DMS79 treated with DMSO at 0.1 percent for 48 hours (cell line): Measurements from ENCODE around the gene KLK10.
"Not testable (repeated sequence)": the region's sequence is repeated elsewhere in the genome, so short reads cannot be mapped to it uniquely, and the experiment has no call there.

Experiments
- DNase-seq: peaks from one replicate; lab custom pipeline; 2025; lab: John Stamatoyannopoulos, UW

The KLK10 gene

DNA sequence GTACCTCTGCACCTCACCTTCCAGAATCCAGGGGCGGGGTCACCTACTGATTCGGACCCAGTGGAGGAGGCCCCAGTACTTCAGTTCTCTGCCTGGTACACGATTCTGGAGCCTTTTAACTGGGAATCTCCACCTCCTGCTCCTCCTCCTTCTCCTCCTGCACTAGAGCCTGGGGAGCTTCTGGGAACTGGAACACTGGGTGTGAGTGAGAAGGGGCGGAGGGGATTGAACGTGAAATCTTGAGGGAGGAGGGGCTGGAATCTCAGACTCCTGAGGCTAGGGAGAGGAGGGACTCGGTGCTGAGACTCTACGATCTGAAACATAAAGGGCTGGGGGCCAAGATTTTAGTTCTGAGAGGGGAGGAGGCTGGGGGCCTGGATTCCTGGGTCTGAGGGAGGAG lies 18.0 kb downstream of the KLK10 start, which contains the start of gene KLK8:
TSS of gene KLK8 (minus strand) at position 90 of the 400 bp plus-strand sequence. CDS start 437 bp downstream, outside the sequence.
- no peak for DNase-seq

DNA sequence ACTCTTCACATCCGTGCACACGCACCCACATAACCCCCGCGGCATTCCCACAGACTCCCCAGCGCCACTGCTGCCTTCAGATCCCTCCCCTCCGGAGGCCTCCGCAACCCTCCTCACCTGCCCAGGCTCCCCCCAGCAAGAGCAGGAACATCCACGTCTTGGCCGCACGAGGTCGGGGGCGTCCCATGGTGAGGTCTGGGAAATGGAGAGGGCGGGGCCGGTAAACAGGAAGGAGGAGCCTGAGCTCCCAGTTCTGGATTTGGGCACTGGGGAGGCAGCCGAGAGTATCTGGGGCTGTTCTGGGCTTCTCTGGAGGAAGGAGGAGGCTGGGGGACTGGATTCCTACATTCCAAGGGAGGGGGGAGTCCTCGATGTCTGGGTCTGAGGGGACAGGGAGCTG lies 18.5 kb downstream of the KLK10 start:
- no peak for DNase-seq

- DNase-seq, result no peak
These were observed 19.1 kb downstream of the KLK10 start for GRCh38 chr19:51000426-51000825.

DNA sequence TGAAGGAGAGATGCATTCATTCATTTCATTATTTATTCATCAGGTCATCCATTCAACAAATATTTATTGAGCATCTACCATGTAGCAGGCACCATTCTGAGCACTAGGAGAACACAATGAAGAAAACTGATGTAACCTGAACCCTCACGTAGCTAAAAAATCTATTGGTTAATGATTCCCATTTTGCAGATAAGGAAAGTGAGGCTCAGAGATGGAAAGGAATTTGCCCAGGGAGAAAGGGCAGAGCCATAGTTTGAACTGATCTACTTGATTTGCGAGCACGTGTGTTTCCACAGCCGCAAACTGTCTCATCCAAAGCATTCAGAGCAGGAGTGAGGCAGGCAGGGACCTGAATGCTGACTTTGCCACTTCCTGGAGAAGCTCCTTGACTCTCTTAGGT lies 20.8 kb downstream of the KLK10 start:
- DNase-seq, result no peak

DNA sequence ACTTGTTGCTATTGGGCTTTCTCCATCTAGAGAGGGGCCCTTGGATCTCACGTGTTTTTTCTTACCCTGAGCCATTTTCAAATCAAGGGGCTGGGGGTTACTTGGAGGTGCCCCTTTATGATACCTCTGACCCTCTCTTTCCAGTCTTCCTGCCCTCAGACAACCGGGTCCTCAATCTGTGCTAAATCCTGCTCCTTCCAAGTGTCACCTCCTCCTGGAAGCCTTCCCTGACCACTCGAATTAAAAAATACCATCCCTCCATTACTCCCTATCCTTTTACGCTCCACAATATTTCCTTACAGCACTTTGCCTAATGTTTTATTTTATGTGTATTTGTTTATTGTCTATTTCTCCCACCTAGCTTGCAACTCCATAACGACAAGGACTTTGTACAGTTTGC lies 21.4 kb downstream of the KLK10 start:
- no peak for DNase-seq

DNA sequence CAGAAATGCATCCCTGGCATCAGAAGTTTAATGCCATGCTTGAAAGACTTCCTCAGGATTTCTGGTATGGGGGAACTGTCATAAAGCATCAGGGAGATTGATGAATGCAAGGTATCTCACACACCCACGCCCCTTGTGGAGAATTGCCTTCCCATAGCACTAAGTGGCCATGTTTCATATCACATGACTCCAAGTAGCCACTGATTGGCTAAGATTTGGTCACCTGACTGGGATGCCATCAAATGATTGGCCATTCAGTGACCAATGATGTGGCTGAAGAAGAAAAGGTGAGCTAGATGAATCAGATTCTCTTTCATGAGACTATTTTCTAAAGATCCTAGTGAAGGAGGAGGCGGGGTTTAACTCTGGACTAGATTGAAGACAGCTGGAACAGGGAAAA lies 25.4 kb downstream of the KLK10 start:
- no peak for DNase-seq

- DNase-seq, result no peak
These were observed 26.9 kb downstream of the KLK10 start for GRCh38 chr19:50992666-50993035.

DNA sequence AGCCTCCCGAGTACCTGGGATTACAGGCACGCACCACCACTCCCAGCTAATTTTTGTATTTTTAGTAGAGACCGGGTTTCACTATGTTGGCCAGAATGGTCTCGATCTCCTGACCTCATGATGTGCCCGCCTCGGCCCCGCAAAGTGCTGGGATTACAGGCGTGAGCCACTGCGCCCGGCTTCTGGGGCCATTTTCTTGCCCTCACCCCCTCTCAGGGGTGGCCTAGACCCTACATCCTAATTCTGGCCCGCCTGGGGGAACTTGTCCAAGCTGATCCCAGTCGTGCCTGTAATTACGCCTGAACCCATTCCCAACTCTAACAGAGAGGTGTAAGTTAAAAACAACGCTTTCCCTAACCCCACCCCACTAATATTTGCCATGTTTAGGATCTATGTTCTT lies 35.1 kb downstream of the KLK10 start:
- not testable (repeated sequence) for DNase-seq

- no peak for DNase-seq
These were observed 35.8 kb downstream of the KLK10 start, which contains the start of gene KLK7 for GRCh38 chr19:50983625-50984292. Gene KLK7, minus strand, starts transcription at chr19:50983917. Its CDS starts 1,518 bp downstream, at chr19:50982399.

DNA sequence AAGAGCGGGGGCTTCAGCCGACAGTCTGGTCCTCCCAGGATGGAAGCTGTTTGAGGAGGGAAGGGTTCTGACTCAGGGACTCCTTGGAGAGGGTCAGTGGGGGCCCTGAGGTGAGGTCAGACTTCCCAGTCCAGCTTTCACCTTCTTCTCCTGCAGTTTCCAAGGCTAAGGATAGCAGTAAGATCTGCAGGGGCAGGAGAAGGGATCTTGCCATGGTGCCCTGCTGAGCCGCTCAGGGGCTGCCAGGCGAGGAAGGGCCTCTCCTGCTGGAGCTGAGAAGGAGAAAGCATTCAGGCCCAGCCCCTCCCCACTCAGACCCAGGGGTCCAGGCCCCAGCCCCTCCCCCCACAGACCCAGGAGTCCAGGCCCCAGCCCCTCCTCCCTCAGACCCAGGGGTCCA lies 37.3 kb downstream of the KLK10 start:
- DNase-seq, result no peak

GRCh38 chr19:50981587-50982146 lies 37.8 kb downstream of the KLK10 start:
- DNase-seq, result no peak

DNA sequence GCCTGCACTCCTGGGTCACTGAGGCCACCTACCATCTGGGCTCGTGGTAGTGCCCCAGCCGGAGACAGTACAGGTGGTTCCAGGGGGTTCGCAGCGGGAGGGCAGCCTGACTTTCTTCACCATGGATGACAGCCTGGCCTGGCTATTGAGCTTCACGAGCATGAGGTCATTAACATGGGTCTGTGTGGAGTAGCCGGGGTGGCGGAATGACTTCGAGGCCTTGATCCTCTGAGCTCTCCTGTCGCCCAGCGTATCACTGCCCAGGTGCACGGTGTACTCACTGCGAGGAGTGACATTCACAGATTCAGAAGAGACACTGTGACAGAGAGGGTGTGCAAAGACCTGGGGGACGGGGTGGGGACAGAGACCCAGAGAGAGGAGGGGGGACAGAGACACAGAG lies 39.3 kb downstream of the KLK10 start:
- DNase-seq, result no peak

- DNase-seq, result no peak
These were observed 39.8 kb downstream of the KLK10 start for GRCh38 chr19:50979758-50980157.

- no peak for DNase-seq
These were observed 40.6 kb downstream of the KLK10 start for GRCh38 chr19:50978772-50979390.

- DNase-seq, result no peak
These were observed 41.9 kb downstream of the KLK10 start for GRCh38 chr19:50977626-50978025.

DNA sequence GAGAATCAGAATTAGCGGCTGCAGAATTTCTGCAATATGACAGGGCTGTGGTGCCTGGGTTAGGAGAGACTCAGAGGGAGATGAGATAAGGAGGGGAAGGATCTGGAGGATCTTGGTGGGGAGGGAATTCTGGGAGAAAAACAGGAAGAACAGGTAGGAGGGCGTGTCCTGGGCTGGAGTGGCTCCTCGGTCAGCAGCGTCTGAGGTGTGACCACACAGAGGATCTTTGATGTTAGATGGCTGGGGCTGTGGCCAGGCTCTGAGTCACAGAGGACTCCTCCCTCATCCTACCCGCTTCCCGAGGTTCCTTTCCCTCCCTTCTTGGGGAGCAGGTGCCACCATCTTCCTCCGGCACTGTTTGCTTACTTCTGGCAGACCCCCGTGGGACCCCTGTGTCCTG lies 43.7 kb downstream of the KLK10 start:
- DNase-seq, result no peak

DNA sequence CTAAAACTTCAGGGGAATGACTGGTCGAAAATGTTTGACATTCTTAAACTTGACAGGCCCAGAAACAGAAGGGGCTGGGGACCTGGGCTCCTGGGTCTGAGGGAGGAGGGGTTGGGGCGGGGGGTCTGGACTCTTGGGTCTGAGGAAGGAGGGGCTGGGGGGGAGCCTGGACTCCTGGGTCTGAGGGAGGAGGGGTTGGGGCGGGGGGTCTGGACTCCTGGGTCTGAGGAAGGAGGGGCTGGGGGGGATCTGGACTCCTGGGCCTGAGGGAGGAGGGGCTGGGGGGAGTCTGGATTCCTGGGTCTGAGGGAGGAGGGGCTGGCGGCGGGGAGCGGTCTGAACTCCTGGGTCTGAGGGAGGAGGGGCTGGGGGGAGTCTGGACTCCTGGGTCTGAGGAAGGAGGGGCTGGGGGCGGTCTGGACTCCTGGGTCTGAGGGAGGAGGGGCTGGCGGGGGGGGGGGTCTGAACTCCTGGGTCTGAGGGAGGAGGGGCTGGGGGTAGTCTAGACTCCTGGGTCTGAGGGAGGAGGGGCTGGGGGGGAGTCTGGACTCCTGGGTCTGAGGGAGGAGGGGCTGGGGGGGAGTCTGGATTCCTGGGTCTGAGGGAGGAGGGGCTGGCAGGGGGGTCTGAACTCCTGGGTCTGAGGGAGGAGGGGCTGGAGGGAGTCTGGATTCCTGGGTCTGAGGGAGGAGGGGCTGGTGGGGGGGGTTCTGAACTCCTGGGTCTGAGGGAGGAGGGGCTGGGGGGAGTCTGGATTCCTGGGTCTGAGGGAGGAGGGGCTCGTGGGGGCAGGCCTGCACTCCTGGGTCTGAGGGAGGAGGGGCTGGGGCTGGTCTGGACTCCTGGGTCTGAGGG lies 44.6 kb downstream of the KLK10 start:
- DNase-seq, result no peak

GRCh38 chr19:50972795-50973376 lies 46.6 kb downstream of the KLK10 start:
- no peak for DNase-seq

DNA sequence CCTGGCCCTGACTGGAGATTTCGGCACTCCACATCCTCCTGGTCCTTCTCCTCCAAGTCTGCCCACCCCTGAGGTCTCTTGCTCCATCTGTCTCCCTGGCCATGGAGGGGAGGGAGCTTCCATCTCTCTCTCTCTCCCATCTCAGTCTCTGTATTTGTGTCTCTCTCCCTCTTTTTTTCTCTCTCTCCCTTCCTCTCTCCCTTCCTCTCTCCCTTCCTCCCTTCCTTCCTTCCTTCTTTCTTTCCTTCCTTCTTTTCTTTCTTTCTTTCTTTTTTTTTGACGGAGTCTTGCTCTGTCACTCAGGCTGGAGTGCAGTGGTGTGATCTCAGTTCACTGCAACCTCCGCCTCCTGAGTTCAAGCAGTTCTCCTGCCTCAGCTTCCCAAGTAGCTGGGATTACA lies 49.7 kb downstream of the KLK10 start:
- DNase-seq, result not testable (repeated sequence)

GRCh38 chr19:50969413-50969760 lies 50.1 kb downstream of the KLK10 start, which contains the start of gene KLK6:
Gene KLK6, minus strand, starts transcription at chr19:50969591. Its CDS starts 1,487 bp downstream, at chr19:50968104.
- DNase-seq, result no peak

DNA sequence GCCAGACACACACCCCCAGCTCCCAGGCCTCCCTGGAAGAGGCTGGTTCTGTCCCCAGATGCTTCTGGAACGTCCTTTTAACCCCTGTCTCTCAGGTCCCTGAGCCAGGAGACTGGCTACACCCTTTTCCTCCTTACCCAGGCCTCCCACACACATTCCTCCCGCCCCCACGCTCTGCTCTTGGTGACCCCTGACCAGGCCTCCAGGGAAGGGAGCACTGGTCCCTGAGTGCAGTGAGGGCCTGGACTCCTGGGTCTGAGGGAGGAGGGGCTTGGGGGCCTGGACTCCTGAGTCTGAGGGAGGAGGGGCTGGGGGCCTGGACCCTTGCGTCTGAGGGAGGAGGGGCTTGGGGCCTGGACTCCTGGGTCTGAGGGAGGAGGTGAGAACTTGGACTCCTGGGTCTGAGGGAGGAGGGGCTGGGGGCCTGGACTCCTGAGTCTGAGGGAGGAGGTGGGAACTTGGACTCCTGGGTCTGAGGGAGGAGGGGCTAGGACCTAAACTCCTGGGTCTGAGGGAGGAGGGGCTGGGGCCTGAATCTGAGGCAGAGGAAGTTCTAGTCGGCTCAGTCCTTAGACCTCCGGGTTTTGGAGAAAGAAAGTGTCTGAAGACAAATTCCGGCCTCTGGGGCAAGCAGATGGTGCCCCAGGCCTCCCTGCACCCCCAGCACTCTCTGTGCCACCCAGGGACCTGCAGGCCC lies 50.6 kb downstream of the KLK10 start:
- DNase-seq, result no peak
